NCI-H1436 treated with DMSO at 0.1 percent for 48 hours (cell line): ENCODE measurements around the gene PC.

Source experiments
- DNase-seq: peaks from one replicate; lab custom pipeline; 2025; lab: John Stamatoyannopoulos, UW

The PC gene

DNA sequence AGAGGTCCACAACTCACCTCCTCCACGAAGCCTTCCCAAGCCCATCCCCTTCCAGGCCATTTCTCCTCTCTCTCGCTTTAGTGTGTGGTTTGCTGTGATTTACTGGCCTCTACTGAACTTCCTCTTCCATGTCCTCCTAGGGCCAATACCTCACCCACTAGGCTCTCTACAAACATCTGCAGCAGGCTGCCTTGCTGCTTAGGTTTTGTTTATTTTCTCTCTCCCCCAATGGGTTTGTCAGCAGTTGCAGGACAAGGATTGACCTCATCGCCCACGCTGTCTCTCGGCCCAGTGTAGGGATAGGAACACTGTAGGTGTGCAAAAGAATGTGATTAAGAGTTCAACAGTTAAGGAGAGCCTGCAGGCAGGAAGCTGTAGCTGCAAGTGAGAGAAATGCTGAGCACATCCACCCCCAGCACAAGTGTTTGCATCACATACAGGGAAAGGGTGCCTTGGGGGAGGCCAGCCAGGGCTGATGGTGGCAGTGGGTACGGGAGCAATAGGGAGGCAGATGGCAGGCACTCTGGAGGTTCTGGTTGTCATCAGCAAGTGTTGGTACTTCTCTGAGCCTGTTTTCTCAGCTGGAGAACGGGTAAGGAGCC lies 1.4 kb downstream of the PC start:
- no peak for DNase-seq

DNA sequence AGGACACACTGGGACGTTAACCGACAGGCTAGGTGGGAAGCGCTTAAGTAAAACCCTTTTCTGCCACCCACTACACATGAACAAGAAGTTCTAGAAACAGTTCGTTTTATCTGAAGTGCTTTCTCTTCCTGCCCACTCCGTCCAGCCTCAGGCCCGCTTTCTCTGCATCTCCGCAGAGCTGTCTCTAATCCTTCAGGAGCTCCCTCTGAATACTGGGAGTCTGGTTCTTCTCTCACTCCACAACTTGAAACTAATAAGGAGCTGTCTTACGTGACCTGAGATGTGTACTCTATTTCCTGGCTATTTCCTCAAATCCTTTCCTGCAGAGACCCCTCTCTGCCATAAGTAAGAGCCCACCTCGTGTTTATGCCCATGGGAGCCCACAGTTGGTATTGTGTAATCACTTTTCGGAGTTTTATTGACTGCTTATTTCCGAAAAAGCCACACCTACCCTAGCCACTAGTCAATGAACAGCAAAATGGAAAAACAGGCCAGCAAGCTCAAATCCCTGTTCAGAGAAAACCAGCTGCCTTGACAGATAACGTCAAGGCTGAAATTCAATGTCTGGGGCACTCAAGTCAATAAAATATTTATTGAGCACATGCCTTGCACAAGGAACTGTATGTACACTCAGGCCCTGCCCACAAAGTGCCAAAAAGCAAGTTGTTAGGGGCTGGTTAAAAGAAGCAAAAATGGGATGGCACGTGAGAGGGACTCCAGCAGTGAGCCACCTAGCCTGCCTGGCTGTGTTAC lies 4.9 kb downstream of the PC start:
- no peak for DNase-seq

DNA sequence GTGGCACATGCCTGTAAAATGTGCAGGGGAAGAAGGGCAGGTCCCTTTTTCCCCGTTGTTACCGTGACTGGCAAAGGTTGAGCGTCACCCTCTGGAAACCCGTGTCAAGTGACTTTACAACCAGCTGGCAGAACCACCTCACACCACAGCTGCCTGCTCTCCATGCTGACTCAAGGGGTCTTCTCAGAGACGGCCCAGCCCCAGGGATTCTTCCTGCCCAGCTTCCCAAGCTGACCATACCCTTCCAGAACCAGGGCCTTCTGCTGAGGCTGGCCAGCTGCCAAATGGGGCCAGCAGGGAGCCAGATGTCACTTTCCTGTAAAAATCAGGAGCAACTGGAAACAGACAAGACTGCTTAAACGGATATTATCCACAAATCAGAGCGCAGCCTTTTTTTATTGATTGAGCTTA lies 6.3 kb downstream of the PC start:
- no peak for DNase-seq

DNA sequence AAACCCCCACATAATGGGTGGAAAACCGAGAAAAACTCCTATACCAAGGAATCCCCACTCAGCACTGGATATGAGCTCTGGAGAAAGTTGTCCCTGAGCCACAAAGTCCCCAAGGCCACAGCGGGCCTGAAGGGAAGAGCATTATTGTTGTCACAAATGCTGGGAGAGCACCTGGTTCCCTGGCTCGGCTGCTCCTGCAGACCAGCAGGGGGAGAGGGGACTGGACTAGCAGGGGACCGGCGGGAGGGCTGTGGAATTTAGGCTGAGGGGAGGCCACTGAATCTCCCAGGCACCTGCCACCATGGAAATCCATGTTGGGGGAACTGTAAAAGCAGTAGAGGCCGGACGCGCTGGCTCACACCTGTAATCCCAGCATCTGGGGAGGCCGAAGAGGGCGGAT lies 7.0 kb downstream of the PC start:
- DNase-seq, result no peak

DNA sequence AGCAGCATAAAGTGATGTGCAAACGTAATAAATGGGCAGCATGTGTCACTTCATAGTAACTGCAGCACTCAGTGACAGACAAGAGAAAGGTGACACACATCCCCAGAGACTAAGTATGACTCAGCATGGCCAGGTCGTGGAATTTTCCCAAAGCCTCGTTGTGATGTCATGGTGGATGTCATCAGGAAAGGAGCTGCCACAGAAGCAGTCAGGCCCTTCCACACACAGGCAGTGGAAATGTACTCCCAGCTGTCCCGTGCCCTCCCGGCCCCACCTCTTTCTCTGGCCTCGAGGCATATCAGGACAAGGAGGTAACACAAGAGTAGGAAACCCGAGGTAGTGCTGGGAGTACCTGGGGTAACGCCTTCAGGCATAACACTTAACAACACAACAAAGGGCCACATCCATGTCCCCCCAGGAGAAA lies 8.1 kb downstream of the PC start:
- no peak for DNase-seq

DNA sequence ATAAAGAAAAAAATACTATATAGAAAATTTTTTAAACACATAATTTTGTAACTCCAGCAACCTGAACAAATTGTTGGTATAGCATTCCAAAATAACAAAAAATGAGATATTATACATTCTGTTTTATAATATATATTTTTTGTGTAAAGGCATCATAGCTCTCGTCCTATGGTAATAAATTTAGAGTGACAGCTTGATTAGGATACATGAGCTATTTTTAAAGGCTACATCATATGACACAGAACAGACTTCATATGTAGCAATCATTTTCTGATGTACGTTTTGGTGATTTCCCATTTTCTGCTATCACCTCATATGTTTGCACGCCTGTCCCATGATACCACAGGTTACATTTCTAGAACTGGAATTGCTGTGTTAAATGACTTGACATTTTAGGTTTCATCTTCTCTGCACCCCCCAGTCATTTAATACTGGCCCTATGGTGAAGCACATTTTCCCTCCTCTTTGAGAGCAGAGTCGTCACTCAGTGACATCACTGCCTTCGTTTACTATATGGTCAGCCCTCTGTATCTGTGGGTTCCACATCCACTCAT lies 19.5 kb downstream of the PC start:
- DNase-seq, result no peak

DNA sequence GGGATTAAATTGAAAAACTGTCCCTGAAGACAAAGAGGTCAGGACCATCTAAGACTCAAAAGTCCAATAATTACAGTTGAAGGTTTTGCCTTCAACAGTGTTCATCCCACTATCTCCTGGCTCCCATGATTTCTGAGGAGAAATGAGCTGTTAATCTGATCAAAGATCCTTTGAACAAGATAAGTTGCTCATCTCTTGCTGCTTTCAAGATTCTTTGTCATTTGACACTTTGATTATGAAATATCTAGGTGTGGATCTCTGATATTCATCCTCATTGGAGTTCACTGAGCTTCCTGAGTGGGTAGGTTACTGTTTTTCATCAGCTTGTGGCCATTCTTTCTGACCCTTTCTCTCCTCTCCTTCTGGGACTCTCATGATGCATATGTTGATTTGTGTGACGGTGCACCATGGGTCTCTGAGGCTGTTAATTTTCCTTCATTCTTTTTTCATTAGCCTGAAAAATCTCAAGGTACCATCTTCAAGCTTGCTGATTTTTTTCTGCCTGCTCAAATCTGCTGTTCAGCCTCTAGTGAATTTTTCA lies 20.9 kb downstream of the PC start:
- DNase-seq, result no peak

DNA sequence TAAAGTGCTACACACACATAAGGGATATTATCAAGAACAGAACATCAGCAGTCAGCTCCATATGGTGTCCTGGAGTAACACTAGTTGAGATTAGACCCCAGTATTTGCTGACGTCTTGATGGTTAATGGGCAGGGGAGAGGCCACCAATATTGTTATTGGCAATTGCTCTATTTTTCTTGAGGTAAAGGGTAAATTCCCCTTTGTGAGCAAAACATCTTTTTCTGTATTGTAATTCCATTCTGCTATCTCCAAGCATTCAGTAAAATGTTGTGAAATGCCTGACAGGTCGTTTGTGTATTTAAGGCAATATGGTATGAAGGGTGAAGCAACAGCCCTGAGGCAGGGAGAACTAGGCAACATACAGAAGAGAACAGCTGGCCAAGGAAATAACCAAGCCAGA lies 21.9 kb downstream of the PC start:
- DNase-seq, result no peak

DNA sequence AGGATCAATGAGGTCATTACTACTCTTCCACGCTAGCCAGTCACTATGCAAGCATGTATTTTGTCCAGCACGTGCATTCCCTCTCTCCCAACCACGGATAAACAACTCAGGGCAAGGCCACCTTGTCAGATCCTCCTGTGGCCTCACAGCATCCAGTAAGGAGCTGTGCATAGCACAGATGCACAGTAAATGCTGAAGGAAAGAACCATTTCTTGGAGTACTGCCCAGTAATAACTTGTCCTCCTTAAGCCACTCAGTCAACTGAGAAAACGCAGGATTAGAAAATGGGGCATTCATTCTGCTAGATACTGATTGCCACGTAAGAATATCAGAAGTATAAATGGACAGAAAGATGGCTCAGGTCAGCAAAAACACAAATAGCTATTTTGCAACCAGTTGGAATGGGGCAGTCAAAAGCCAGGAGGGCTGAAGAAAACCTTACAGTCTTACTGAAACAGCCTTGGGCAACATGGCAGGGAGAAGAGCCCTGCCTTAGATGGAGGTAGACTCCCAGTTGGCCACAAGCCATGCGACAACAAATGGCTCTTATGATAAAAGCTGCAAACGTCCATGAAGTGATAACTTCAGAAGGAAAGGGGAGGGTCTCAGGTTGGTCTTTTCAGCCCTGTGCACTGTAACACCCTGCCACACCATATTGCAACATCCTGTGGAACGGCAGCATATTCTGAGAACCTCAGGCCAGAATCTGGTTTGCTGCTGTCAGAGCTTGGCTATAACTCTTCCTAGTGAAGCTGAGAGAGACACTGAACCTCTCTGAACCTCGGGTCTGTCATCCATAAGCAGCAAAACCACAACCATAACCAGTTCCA lies 23.0 kb downstream of the PC start:
- DNase-seq, result no peak

DNA sequence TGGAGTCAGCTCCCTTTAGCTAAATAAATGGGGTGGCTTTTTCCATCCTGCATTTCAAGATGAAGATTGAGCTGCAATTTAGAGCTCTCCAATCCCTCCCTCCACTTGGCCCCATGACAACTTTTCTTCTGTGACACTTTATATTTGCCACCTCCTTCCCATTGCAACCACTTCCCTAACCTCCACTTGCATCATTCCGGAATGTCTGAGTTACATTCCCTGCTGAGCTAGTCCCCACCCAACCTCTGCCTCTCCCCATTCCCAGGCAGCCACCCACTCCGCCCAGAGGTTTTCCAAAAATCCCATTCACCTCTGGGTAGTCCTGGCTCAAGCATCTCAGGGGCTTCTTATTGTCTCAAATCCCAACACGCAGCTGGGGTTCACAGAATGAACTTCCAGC lies 24.7 kb downstream of the PC start:
- DNase-seq, result no peak

DNA sequence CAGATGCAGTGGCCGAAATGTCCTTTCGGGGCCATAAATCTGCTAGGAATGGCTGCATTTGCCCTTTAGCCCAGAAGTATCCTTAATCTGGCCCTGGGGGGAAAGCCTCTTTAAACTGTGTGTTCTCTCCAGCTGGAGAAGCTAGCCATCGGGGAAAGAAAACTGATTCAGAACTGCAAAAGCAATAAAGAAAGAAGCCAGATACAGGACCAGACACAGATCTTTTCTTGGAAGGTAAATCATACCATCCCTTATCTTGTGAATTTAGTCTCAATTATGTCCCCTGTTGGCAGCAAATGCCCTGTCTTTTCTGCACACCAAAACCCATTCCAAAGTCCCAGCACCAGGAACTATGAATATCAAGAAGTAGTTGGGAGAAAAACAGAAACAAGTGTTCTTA lies 25.6 kb downstream of the PC start:
- DNase-seq, result no peak

DNA sequence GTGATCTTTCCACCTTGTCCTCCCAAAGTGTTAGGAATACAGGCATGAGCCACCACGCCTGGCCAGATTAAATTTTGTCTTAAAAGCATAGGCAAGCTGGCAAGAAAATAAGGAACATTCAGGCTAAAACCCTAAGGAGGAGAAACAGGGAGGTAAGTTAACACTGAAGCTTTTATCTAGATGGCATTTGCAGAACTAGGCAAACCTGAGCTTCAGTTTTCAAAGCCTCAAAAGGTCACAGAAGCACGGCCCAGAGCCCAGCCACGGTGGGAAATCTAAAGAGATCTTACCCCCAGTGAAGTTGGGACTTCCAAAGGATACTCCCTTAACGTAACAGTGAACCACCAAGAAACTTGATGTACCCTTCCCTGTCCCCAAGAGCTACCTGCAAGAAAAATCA lies 28.4 kb downstream of the PC start:
- no peak for DNase-seq

DNA sequence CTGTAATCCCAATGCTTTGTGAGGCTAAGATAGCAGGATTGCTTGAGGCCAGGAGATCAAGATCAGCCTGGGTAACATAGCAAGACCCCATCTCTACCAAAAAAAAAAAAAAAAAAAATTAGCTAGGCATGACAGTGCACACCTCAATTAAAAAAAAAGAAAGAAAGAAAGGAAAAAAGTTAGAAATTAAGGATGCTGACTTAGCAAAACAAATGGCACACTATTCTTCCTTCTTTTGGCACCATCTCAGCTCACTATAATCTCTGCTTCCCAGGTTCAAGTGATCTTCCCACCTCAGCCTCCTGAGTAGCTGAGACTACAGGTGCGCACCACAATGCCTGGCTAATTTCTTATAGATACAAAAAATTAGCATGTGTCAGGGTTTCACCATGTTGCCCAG lies 33.9 kb downstream of the PC start:
- DNase-seq, result no peak

DNA sequence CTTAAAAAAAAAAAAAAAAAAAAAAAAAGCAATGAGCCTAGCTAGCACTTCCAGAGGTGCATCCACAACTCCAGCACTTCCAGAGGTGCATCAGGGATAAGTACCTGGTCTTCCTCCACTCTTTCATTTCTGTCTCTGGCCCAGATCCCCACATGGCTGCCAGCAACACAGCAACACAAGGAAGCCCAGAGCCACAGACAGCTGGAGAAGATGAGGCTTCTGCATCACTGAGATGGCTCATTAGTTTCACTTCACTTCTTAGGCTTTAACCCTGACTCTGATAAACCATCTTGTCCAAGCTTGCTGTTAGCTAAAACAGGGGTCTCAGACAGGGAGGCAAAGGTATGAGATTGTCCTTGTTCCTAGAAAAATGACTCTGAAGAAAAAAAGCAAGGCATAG lies 35.6 kb downstream of the PC start:
- DNase-seq, result no peak

DNA sequence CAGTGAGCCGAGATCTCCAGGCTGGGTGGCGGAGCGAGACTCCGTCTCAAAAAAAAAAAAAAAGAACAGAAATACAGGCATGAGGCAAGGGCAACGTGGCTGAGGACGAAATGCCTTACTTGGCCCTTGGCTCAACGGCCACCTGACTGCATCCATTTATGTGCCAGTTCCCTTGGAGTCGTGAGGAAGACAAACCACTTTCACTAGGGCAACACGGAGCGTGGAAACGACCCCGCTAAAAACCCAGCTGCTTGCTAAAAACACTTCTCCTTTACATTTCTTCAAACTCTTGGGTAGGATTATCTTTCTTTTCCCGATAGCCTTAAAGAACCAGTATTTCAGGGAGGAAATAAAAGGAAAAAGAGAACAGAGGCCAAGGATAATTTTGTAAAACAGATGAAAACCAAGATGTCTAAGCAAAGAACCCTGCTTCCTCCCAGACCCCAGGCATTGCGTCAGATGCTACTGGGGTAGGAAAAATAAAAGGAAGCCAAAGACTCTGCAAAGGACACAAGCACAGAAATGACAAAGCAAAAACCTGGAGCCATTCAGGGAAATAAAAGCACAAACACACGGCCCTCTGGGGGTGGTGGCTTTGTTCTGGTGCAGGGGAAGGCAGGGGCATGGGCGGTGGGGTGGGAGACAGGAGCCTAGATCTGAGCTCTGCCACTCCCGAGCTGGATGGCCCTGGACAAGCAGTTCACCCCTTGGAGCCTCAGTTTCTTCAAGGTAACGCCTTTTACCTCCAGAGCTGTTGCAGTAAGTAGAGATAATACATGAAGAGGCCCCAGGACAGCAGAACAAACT lies 37.0 kb downstream of the PC start:
- DNase-seq, result no peak

DNA sequence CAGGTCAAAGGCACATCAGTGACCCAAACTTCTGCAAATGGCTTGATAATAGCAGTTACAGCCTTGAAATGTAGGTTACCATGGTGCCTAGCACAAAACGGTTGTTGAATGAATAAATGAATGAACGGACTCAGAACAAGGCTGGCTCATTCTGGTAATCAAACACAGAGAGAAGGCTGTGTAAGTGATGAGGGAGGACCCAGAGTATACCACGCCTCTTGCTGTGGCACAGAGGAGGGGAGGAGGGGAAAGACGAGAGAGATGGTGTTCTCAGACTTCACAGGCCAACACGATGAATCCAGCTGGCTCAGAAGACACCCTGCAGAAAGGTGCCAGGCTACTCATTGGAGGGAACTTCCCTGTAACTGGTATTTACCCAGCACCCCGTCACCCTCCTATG lies 38.3 kb downstream of the PC start:
- DNase-seq, result no peak

DNA sequence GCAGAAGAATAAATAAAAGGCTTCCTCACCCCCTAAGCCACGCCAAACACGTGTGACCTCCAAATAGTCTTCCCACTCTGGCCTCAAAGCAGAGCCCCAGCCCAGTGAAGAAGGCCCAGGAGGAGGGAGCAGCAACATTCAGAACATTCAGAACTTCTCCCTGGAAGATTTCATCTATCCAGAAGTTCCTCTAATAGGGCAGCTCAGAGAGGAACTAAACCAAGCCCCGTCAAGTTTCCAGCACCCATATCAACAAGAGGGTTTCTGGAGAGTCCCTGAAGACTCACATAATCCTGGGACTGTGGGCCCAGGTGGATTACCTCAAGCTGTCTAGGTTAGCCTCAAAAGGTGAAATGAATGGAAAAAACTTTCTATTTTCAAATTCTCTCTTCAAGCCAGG lies 39.4 kb downstream of the PC start:
- DNase-seq, result no peak

DNA sequence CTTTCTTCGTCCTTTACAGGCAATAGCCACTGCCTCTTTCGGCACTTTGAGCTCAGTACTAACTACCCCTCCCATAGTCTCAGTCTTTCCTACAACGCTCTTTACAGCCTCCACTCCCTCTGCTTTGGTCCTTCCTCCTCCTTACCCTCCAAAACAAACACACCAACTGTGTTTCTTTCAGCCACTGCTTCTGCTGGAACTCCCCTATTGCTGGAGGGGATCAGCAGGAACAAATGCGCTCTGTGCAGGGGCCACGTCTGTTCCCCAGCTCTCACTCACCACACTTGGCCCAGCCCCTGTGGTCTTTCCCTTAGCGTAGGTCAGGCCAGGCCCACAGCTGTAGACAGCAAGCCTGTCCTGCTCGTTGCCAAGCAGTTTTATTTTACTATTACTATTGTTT lies 42.3 kb downstream of the PC start:
- DNase-seq, result no peak

DNA sequence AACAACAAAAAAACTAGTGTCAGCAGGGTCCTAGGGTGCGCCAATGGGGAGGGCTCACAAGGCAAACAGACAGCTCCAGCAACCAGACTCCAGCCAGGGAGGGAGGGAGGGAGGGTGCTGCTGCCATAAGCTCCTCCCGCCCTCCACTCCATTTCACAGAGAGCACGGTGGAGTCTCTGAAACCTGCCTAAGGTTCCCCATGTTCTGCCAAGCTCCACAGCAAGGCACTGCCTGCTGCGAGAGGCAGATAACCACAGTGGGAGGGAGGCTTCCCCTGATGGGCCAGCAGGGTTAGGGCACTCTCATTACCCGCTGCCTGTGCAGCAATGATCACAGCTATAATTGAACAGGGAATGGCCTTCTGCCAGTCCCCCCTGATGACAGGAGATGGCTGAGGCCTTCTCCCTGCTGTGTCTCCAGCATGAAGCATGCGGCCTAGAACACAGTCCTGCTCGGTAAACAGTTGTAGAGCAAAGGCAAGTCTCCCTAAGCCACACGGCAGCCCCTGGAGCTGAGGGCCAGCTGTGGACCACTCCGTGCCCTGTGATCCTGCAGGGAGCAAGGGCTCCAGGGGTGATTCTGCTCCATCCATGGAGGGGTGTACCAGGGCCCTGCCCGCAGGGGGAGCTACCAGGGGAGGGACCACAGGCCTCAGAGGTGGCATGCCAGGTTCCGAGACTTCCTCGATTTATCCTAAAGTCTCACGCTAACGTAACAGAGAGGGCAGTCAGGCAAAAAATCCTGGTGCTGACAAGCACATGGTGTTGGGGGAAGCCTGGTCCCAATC lies 42.9 kb downstream of the PC start:
- no peak for DNase-seq

DNA sequence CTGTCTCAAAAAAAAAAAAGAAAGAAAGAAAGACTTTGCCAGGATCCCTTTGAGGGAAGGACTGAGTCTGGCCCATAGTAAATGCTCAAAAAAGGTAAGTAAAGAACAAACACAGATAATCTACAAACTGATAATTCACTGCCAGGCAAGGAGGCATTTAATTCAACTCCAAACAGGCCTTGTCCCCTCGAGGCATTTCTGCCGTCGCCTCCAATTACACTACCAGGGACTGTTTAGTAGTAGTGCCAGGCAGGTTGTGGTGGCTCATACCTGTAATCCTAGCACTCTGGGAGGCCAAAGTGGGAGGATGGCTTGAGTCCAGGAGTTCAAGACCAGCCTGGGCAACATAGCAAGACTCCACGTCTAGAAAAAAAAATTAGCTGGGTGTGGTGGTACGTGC lies 43.7 kb downstream of the PC start:
- DNase-seq, result no peak

DNA sequence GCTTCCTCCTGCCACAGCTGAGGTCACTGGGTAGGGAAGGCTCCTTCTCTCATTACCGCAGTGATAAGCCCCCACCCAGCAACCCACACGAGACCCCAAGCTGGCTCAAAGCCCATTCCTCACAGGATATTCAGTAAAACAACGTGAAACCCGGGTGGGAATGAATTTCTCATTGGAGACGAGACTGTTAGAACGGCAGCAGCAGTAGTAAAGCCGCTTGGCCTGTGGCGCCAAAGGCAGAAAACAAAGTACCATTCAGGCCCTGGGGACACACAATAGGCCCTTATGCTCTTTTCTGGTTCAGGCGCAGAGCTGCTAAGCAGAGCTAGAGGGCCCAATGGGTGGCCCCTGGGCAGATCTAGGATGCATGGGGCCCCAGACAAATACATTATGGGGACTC lies 45.3 kb downstream of the PC start:
- DNase-seq, result no peak
